Endothelial cell of umbilical vein (primary cell): ENCODE data around the gene CSNK1G1. TPM values are rescaled to one million over a fixed set of nuclear protein-coding genes. Genes with fewer than 3 reads are reported as not detected.
"Not testable (repeated sequence)": the region's sequence is repeated elsewhere in the genome, so short reads cannot be mapped to it uniquely, and the experiment has no call there.

Experiments used
- BruUV-seq: library from RNA; stranded (reverse); fragments of 400-500 nt; replicated peaks from 2 replicates; lab custom pipeline; 2021; lab: Mats Ljungman, UMichigan
- CTCF ChIA-PET: fragments of 300-600, 350-600 bp; sonication (Branson Sonifier 250); formaldehyde crosslinking; loops from one replicate; lab custom pipeline; 2021; ENCODE audit warnings: antibody characterized with exemption, inconsistent platforms; lab: Charles Lee
- POLR2A ChIA-PET: fragments of 300-600, 350-600 bp; sonication (Branson Sonifier 250); formaldehyde crosslinking; loops from one replicate; lab custom pipeline; 2021; ENCODE audit warnings: antibody characterized with exemption, inconsistent platforms; lab: Charles Lee
- DNase-seq: peaks from one replicate; pipeline ENCODE4 v3.0.0-alpha.2; 2011; ENCODE audit warnings: low read depth, low spot score
- FAIRE-seq: peaks from 2 replicates; lab custom pipeline; 2011; peaks lifted over from hg19 to GRCh38; lab: Jason Lieb, UNC
- H2AFZ ChIP-seq: 2 replicates; pipeline ENCODE4 v1.6.0; 2012; ENCODE audit warnings: low read depth, low read length, control low read depth, inconsistent platforms
- H3K27ac ChIP-seq: 2 replicates; pipeline ENCODE4 v1.5.1; 2011; ENCODE audit warnings: low read depth, mild to moderate bottlenecking, control low read depth, low read length, moderate library complexity; ENCODE audit not compliant: insufficient read depth
- H3K27me3 ChIP-seq, 2 experiments: 2 replicates each; pipeline versions ENCODE4 v1.6.0 to v1.6.1; 2011; ENCODE audit warnings: low read length in 2 of 2, mixed read lengths in 1 of 2; ENCODE audit not compliant: control insufficient read depth in 2 of 2, insufficient read depth in 2 of 2
- H3K36me3 ChIP-seq, 2 experiments: 2 replicates in 1 of 2; 3 replicates in 1 of 2; pipeline ENCODE4 v1.5.1; 2011; ENCODE audit warnings: low read length in 2 of 2, mild to moderate bottlenecking in 1 of 2, moderate library complexity in 1 of 2; ENCODE audit not compliant: control insufficient read depth in 2 of 2, insufficient read depth in 2 of 2; ENCODE audit errors: extremely low read depth in 1 of 2
- H3K4me1 ChIP-seq: 3 replicates; pipeline ENCODE4 v1.5.1; 2011; ENCODE audit warnings: mild to moderate bottlenecking, low read length; ENCODE audit not compliant: control insufficient read depth, insufficient read depth; ENCODE audit errors: extremely low read depth
- H3K4me2 ChIP-seq: 2 replicates; pipeline ENCODE4 v1.6.1; 2011; ENCODE audit warnings: low read length, control low read depth, mixed read lengths; ENCODE audit not compliant: insufficient read depth
- H3K4me3 ChIP-seq, 3 experiments: fragments of 200-600 bp in 1 of 3; sonication (generic), shearing (Covaris generic) in 1 of 3; replicated peaks in 1 of 3; 2 replicates each; pipeline ENCODE4 v1.5.1; 2011 to 2016; ENCODE audit warnings: control low read depth in 3 of 3, low read length in 3 of 3, mild to moderate bottlenecking in 2 of 3, inconsistent platforms in 1 of 3, low read depth in 1 of 3, moderate library complexity in 1 of 3; ENCODE audit not compliant: insufficient read depth in 1 of 3
- H3K79me2 ChIP-seq: 2 replicates; pipeline ENCODE4 v1.6.0; 2012; ENCODE audit warnings: low read length, inconsistent platforms; ENCODE audit not compliant: control insufficient read depth, insufficient read depth
- H3K9ac ChIP-seq: replicated peaks from 2 replicates; pipeline ENCODE3; 2011; ENCODE audit warnings: low read length, control low read depth; ENCODE audit not compliant: insufficient read depth; ENCODE audit errors: extremely low read depth
- H3K9me1 ChIP-seq: replicated peaks from 3 replicates; pipeline ENCODE4 v1.6.0; 2011; ENCODE audit warnings: mild to moderate bottlenecking, low read length; ENCODE audit not compliant: control insufficient read depth, insufficient read depth; ENCODE audit errors: extremely low read depth
- H3K9me3 ChIP-seq: replicated peaks from 2 replicates; pipeline ENCODE4 v1.5.1; 2012; ENCODE audit warnings: low read length, inconsistent platforms; ENCODE audit not compliant: control insufficient read depth, insufficient read depth
- H4K20me1 ChIP-seq: replicated peaks from 2 replicates; pipeline ENCODE3; 2011; ENCODE audit warnings: mild to moderate bottlenecking, low read length; ENCODE audit not compliant: control insufficient read depth, insufficient read depth; ENCODE audit errors: extremely low read depth
- EZH2 ChIP-seq: IDR thresholded peaks from 2 replicates; pipeline ENCODE4 v1.6.1; 2012; ENCODE audit warnings: borderline replicate concordance, low read depth, mild to moderate bottlenecking, moderate library complexity, low read length, inconsistent platforms; ENCODE audit not compliant: severe bottlenecking
- GATA2 ChIP-seq: IDR thresholded peaks from 2 replicates; pipeline ENCODE4 v1.7.0; 2011; ENCODE audit warnings: low read depth, mild to moderate bottlenecking, moderate library complexity, mixed read lengths, low read length; ENCODE audit not compliant: insufficient read length, insufficient read depth
- POLR2A ChIP-seq: IDR thresholded peaks from 2 replicates; pipeline ENCODE4 v1.6.1; 2012; ENCODE audit warnings: low read depth, mild to moderate bottlenecking, control low read depth, low read length
- dilution Hi-C: fragments of 300-500 bp; cut with MboI; formaldehyde crosslinking; loops from one replicate; pipeline ENCODE4 v1.15.0; 2019; ENCODE audit warnings: low sequenced_read_pairs; ENCODE audit not compliant: extremely low pct_ligation_motif_present
- intact Hi-C: fragments of 100-400 bp; cut with micrococcal nuclease; formaldehyde crosslinking; loops from one replicate; pipeline ENCODE4 v1.10.0; 2022
- polyA plus RNA-seq, 4 experiments: library from polyadenylated mRNA; depleted of rRNA in 3 of 4; stranded (reverse) in 3 of 4; unstranded in 1 of 4; fragments of >200 nt; gene quantifications; 2 replicates each; pipeline versions ENCODE4 v1.2.1 to v1.2.3, GENCODE V29; 2011 to 2012; ENCODE audit warnings: missing spikeins in 1 of 4
- total RNA-seq: library from RNA; stranded (reverse); gene quantifications from 2 replicates; pipeline ENCODE4 v1.2.3, GENCODE V29; 2021

Gene CSNK1G1
- total and polyA plus RNA-seq, 2 donors (not counting 3 experiments of a cell fraction or from before 2014, with no cell fraction given): 9.0 to 31.7 TPM

GRCh38 chr15:64222573-64223366 is 133.2 kb downstream of the CSNK1G1 start:
- Histone ChIP-seq H3K27ac (no peak overlapping the region), H3K9ac (no peak overlapping the region), H3K9me3 (no peaks in the 10 kb centered on the region), H3K27me3 (no peaks in the 10 kb centered on the region), H3K79me2 (peaks cover 2% of the 10 kb centered on the region), H3K4me3 (no peak overlapping the region), H4K20me1 (no peaks in the 10 kb centered on the region), H3K36me3 (no peaks in the 10 kb centered on the region), H3K9me1 (no peaks in the 10 kb centered on the region), H3K4me1 (no peaks in the 10 kb centered on the region), H2AFZ (no peak overlapping the region), H3K4me2 (no peak overlapping the region)
- intact Hi-C loops: no loop called here
- TF ChIP-seq POLR2A (no peak), EZH2 (no peak), GATA2 (no peak)
- FAIRE-seq (no peak), DNase-seq (no peak)
- BruUV-seq: no TSS peak
- dilution Hi-C loops: no loop called here
- ChIA-PET POLR2A (no interaction called here), CTCF (interaction anchor here (0.6 to 1.1 kb wide), 2 partner anchors 132 to 162 kb away, joined by 3 read pairs; no protein-coding TSS in a partner anchor)

DNA sequence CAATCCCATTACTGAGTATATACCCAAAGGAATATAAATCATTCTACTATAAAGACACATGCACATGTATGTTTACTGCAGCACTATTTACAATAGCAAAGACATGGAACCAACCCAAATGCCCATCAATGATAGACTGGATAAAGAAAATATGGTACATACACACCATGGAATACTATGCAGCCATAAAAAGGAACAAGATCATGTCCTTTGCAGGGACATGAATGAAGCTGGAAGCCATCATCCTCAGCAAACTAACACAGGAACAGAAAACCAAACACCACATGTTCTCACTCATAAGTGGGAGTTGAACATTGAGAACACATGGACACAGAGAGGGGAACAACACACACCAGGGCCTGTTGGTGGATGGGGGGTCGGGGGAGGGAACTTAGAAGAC is 134.1 kb downstream of the CSNK1G1 start:
- BruUV-seq, H3K9me1 ChIP-seq, H3K9ac ChIP-seq, CTCF ChIA-PET, H3K27me3 ChIP-seq, FAIRE-seq, intact Hi-C loops, H3K4me3 ChIP-seq, H3K4me1 ChIP-seq, H3K36me3 ChIP-seq, H3K27ac ChIP-seq, H3K79me2 ChIP-seq, H4K20me1 ChIP-seq, H3K4me2 ChIP-seq, H3K9me3 ChIP-seq, H2AFZ ChIP-seq, DNase-seq, POLR2A ChIA-PET, dilution Hi-C loops: not testable (repeated sequence)

DNA sequence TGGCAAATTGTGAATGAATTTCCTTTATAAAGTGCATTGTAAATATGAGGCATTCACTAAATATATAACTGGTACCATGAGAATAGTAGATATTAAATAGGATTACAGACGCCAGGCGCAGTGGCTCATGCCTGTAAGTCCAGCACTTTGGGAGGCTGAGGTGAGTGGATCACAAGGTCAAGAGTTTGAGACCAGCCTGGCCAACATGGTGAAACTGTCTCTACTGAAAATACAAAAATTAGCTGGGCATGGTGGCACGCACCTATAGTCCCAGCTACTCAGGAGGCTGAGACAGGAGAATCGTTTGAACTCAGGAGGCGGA is 138.6 kb downstream of the CSNK1G1 start:
- CTCF ChIA-PET: interaction anchor here (0.6 to 2.5 kb wide), 3 partner anchors 15 to 139 kb away, joined by 3 to 6 read pairs (median 6); partner anchors contain the start of gene CSNK1G1
- H3K4me3 ChIP-seq, H3K4me2 ChIP-seq, H3K9me1 ChIP-seq, H3K9ac ChIP-seq, H3K4me1 ChIP-seq, H3K79me2 ChIP-seq, H3K27me3 ChIP-seq, H3K27ac ChIP-seq, FAIRE-seq, BruUV-seq, H2AFZ ChIP-seq, DNase-seq, H4K20me1 ChIP-seq, H3K9me3 ChIP-seq, H3K36me3 ChIP-seq, dilution Hi-C loops: not testable (repeated sequence)
- POLR2A ChIA-PET: interaction anchor here (0.5 kb wide), 1 partner anchor 102 kb away, joined by 3 read pairs; no protein-coding TSS in a partner anchor
- intact Hi-C loops: loop anchor here (10.0 kb wide), 1 partner anchor 437 kb away; no protein-coding TSS in a partner anchor
